Measurements from ENCODE around the gene RAC2. TPM values are rescaled to one million over a fixed set of nuclear protein-coding genes. Genes with fewer than 3 reads are reported as not detected.

Gene RAC2
- total RNA-seq = 7.0 and 16.6 TPM in 2 replicates

DNA sequence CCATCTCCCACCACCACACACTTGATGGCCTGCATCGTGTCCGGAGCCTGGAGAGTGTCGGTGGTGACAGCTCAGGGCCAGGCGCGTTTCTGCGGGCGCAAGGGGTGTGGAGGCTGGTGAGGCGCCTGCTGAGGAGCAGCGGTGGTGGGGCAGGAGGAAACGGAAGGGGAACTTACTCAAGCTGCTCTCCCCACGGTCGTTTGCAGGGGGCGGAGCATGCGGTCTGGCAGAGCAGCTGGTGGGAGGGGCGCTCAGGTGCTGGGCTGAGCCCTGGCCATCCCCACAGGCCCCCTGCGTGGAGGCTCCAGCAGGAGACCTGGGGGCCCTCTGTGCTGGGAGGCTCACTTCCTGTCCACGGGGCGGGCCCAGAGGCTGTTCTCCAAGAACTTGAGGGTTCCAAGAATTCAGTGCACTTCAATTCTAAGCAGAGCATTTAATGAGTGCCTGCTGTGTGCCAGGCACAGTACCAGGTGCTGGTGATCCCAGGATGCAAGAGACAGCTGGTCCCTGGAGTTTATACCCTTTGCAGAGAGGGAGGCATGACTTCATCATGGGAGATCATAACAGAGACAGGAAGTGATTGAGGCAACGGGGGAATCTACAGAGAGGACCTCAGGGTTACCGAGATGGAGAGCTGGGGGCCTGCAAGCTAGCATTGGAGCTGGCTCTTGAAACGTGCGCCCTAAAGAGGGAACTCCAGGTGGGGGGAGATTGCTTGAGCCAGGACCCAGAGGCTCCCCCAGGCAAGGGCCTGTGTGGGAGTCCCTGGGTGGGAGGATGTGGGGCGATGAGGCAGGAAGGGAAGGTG, at the start of gene RAC2:
TSS of gene RAC2 (minus strand) at position 156 of the 808 bp plus-strand sequence. CDS start at position 35, 121 bp downstream.

GRCh38 chr22:37282385-37282677, 38.3 kb upstream of the RAC2 start, which contains the start of gene CYTH4:
CYTH4 (plus strand) TSS chr22:37282508; CDS start chr22:37282570, 62 bp downstream.

GRCh38 chr22:37212174-37212906, 31.7 kb downstream of the RAC2 start, which contains the start of gene SSTR3:
SSTR3 (minus strand) TSS chr22:37212477; CDS start chr22:37207803, 4,674 bp downstream.

DNA sequence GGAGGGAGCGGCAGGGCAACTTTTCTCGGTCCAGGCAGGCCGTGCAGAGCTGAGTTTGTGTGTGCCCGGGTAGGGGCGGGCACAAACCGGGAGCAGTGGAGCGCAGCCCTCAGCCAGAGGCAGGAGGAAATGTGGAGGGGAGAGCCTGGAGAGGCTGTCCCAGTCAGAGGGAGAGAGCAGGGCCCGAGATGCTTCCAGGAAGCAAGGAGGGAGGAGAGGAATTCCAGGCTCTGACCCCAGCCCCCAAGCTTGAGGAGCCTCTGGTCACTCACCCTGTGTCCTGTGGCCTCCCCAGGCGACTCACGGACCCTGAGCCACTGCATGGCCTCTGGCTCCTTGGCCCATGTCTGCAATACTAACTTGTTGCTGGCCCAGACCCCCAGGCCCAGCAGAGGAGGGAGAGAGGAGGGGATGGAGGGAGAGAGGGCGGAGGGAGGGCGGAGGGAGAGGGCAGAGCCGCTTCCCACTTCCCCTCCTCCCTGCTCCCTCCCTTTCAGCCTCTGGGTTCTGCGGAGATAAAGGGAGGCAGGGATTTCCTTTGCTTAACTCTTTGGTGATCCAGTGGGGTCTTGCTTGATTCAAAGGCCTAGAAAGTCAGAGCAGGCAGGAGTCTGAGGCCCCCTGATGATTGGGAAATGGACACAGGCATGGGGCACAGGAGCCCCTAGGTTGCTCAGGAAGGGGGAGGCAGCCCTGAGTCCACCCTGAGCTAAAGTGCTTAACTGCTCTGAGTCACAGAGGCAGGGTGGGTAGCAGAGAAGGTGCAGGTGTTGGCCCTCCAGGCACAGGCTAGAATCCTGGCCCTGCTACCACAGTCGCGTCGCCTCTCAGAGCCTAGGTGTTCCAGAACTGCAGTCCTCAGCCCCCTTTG, 55.9 kb downstream of the RAC2 start, which contains the start of gene C1QTNF6:
TSS of gene C1QTNF6 (minus strand) at position 357 of the 871 bp plus-strand sequence. CDS start at position 323, 34 bp downstream.

Small RNA genes within 50 kb of the gene (small RNA-seq; reads per million reads assigned to genes)
- gene Z82188.1 = not detected

Other genes with a start within 250 kb of the RAC2 start
- gene TST, start 224.8 kb downstream of the RAC2 start, total RNA-seq = 26.5 and 26.8 TPM in 2 replicates
- gene MPST, start 224.5 kb downstream of the RAC2 start, total RNA-seq = 48.5 and 66.1 TPM in 2 replicates
- 21.7 and 27.6 TPM in 2 replicates for gene KCTD17, start 192.5 kb downstream of the RAC2 start, total RNA-seq
- gene TMPRSS6, start 134.6 kb downstream of the RAC2 start, total RNA-seq = not detected in 2 replicates
- gene IL2RB, start 94.4 kb downstream of the RAC2 start, total RNA-seq = not detected in 2 replicates
- gene C1QTNF6, start 56.0 kb downstream of the RAC2 start, total RNA-seq = 4.1 and 5.9 TPM in 2 replicates
- gene SSTR3, start 31.8 kb downstream of the RAC2 start, total RNA-seq = not detected in 2 replicates
- gene CYTH4, start 38.2 kb upstream of the RAC2 start, total RNA-seq = under 0.01 and 0.59 TPM in 2 replicates
- gene ELFN2, start 183.2 kb upstream of the RAC2 start, total RNA-seq = 0.59 TPM in 1 of 2 replicates, not detected in the other
- gene MFNG, start 242.1 kb upstream of the RAC2 start, total RNA-seq = 0.59 TPM in 1 of 2 replicates, not detected in the other